ENCODE measurements around the gene SYTL3. TPM values are rescaled to one million over a fixed set of nuclear protein-coding genes. Genes with fewer than 3 reads are reported as not detected.
A peak's percentile ranks its signal among the peaks of the same experiment; 100 is the strongest.

SYTL3 gene
- total RNA-seq, 2 experiments from 2014 or later = 181 to 186 TPM

GRCh38 chr6:158705386-158706126 lies 55.7 kb downstream of the SYTL3 start:
- no peaks in the 10 kb centered on the region for H3K9me3 Mint-ChIP-seq
- no peaks in the 10 kb centered on the region for H3K27me3 Mint-ChIP-seq
- no peak overlapping the region for H3K4me3 Mint-ChIP-seq
- ChIA-PET CTCF (interaction anchor here (1.1 to 2.6 kb wide), 4 partner anchors 13 to 290 kb away, joined by 3 to 18 read pairs (median 4); no protein-coding TSS in a partner anchor), POLR2A (no interaction called here)
- intact Hi-C loops (cut with micrococcal nuclease) = no loop called here
- H3K27ac Mint-ChIP-seq = no peak overlapping the region
- no peak for DNase-seq
- peaks cover 11% of the 10 kb centered on the region for H3K4me1 Mint-ChIP-seq (ENCODE audit: low read depth)
- peaks cover 24% of the 10 kb centered on the region for H3K36me3 Mint-ChIP-seq

- Mint-ChIP-seq H3K36me3 (peaks cover 29% of the 10 kb centered on the region), H3K4me1 (ENCODE audit: low read depth) (peaks cover 11% of the 10 kb centered on the region), H3K27ac (no peak overlapping the region), H3K27me3 (no peaks in the 10 kb centered on the region), H3K4me3 (no peak overlapping the region), H3K9me3 (no peaks in the 10 kb centered on the region)
- DNase-seq = no peak
- intact Hi-C loops (cut with micrococcal nuclease) = no loop called here
- CTCF ChIA-PET = interaction anchor here (0.6 to 2.6 kb wide), 5 partner anchors 12 to 289 kb away, joined by 3 to 18 read pairs (median 4); no protein-coding TSS in a partner anchor
- POLR2A ChIA-PET = no interaction called here
Measured at GRCh38 chr6:158706369-158706982, 56.6 kb downstream of the SYTL3 start.

- ChIA-PET POLR2A (no interaction called here), CTCF (interaction anchor here (0.6 to 2.6 kb wide), 4 partner anchors 12 to 266 kb away, joined by 3 to 18 read pairs (median 4); no protein-coding TSS in a partner anchor)
- H3K27ac Mint-ChIP-seq = no peak overlapping the region
- no peaks in the 10 kb centered on the region for H3K9me3 Mint-ChIP-seq
- intact Hi-C loops (cut with micrococcal nuclease) = no loop called here
- no peak for DNase-seq
- no peaks in the 10 kb centered on the region for H3K27me3 Mint-ChIP-seq
- no peak overlapping the region for H3K4me3 Mint-ChIP-seq
- peaks cover 11% of the 10 kb centered on the region for H3K4me1 Mint-ChIP-seq (ENCODE audit: low read depth)
- peaks cover 35% of the 10 kb centered on the region for H3K36me3 Mint-ChIP-seq
Measured at GRCh38 chr6:158707120-158707820, 57.4 kb downstream of the SYTL3 start.

- no peak overlapping the region for H3K4me3 Mint-ChIP-seq
- peaks cover 11% of the 10 kb centered on the region for H3K4me1 Mint-ChIP-seq (ENCODE audit: low read depth)
- no peak overlapping the region for H3K27ac Mint-ChIP-seq
- ChIA-PET CTCF (interaction anchor here (0.9 to 2.6 kb wide), 2 partner anchors 11 to 266 kb away, joined by 3 to 18 read pairs; no protein-coding TSS in a partner anchor), POLR2A (no interaction called here)
- no peak for DNase-seq
- H3K9me3 Mint-ChIP-seq = no peaks in the 10 kb centered on the region
- intact Hi-C loops (cut with micrococcal nuclease) = no loop called here
- peaks cover 38% of the 10 kb centered on the region for H3K36me3 Mint-ChIP-seq
- no peaks in the 10 kb centered on the region for H3K27me3 Mint-ChIP-seq
Measured at GRCh38 chr6:158707821-158708195, 58.0 kb downstream of the SYTL3 start.

- no peak for DNase-seq
- ChIA-PET CTCF (interaction anchor here (0.9 to 2.6 kb wide), 2 partner anchors 11 to 265 kb away, joined by 3 to 18 read pairs; no protein-coding TSS in a partner anchor), POLR2A (no interaction called here)
- no peaks in the 10 kb centered on the region for H3K27me3 Mint-ChIP-seq
- no peak overlapping the region for H3K4me3 Mint-ChIP-seq
- H3K9me3 Mint-ChIP-seq = no peaks in the 10 kb centered on the region
- peaks cover 9% of the 10 kb centered on the region for H3K4me1 Mint-ChIP-seq (ENCODE audit: low read depth)
- intact Hi-C loops (cut with micrococcal nuclease) = no loop called here
- H3K36me3 Mint-ChIP-seq = peaks cover 40% of the 10 kb centered on the region
- H3K27ac Mint-ChIP-seq = no peak overlapping the region
Measured at GRCh38 chr6:158708239-158708638, 58.4 kb downstream of the SYTL3 start.

- no peak for DNase-seq
- POLR2A ChIA-PET = no interaction called here
- CTCF ChIA-PET = no interaction called here
- Mint-ChIP-seq H3K36me3 (peaks cover 52% of the 10 kb centered on the region), H3K9me3 (no peaks in the 10 kb centered on the region), H3K27me3 (no peaks in the 10 kb centered on the region), H3K27ac (no peak overlapping the region), H3K4me1 (ENCODE audit: low read depth) (no peaks in the 10 kb centered on the region), H3K4me3 (no peak overlapping the region)
- intact Hi-C loops (cut with micrococcal nuclease) = no loop called here
Measured at GRCh38 chr6:158709809-158710208, 60.0 kb downstream of the SYTL3 start.

GRCh38 chr6:158711264-158711663 lies 61.4 kb downstream of the SYTL3 start:
- DNase-seq = peak; percentile 3
- H3K27me3 Mint-ChIP-seq = no peaks in the 10 kb centered on the region
- peaks cover 66% of the 10 kb centered on the region for H3K36me3 Mint-ChIP-seq
- intact Hi-C loops (cut with micrococcal nuclease) = no loop called here
- H3K4me1 Mint-ChIP-seq (ENCODE audit: low read depth) = peaks cover 13% of the 10 kb centered on the region
- H3K4me3 Mint-ChIP-seq = no peak overlapping the region
- ChIA-PET POLR2A (interaction anchor here (0.7 kb wide), 1 partner anchor 42 kb away, joined by 3 read pairs; no protein-coding TSS in a partner anchor), CTCF (interaction anchor here (1.3 kb wide), 1 partner anchor 261 kb away, joined by 3 read pairs; no protein-coding TSS in a partner anchor)
- no peak overlapping the region for H3K27ac Mint-ChIP-seq
- no peaks in the 10 kb centered on the region for H3K9me3 Mint-ChIP-seq

- intact Hi-C loops (cut with micrococcal nuclease) = no loop called here
Measured at GRCh38 chr6:158713469-158713868, 63.6 kb downstream of the SYTL3 start.

GRCh38 chr6:158714706-158715105 lies 64.9 kb downstream of the SYTL3 start:
- peaks cover 40% of the 10 kb centered on the region for H3K4me1 Mint-ChIP-seq (ENCODE audit: low read depth)
- H3K27me3 Mint-ChIP-seq = no peaks in the 10 kb centered on the region
- H3K27ac Mint-ChIP-seq = no peak overlapping the region
- H3K9me3 Mint-ChIP-seq = no peaks in the 10 kb centered on the region
- peaks cover 77% of the 10 kb centered on the region for H3K36me3 Mint-ChIP-seq
- intact Hi-C loops (cut with micrococcal nuclease) = no loop called here
- DNase-seq = peak; percentile 3
- CTCF ChIA-PET = interaction anchor here (1.2 kb wide), 1 partner anchor 420 kb away, joined by 4 read pairs; no protein-coding TSS in a partner anchor
- POLR2A ChIA-PET = no interaction called here
- no peak overlapping the region for H3K4me3 Mint-ChIP-seq

More at GRCh38 chr6:158713469-158713868, 63.6 kb downstream of the SYTL3 start:
- peak; percentile 1 for DNase-seq
- Mint-ChIP-seq H3K4me3 (no peak overlapping the region), H3K36me3 (peaks cover 71% of the 10 kb centered on the region), H3K27ac (no peak overlapping the region), H3K4me1 (ENCODE audit: low read depth) (peaks cover 30% of the 10 kb centered on the region), H3K9me3 (no peaks in the 10 kb centered on the region), H3K27me3 (no peaks in the 10 kb centered on the region)
- CTCF ChIA-PET = interaction anchor here (0.7 kb wide), 1 partner anchor 255 kb away, joined by 4 read pairs; no protein-coding TSS in a partner anchor
- POLR2A ChIA-PET = no interaction called here

GRCh38 chr6:158715330-158716311 lies 65.8 kb downstream of the SYTL3 start:
- no peaks in the 10 kb centered on the region for H3K9me3 Mint-ChIP-seq
- H3K36me3 Mint-ChIP-seq = peaks cover 70% of the 10 kb centered on the region
- POLR2A ChIA-PET = no interaction called here
- no peaks in the 10 kb centered on the region for H3K27me3 Mint-ChIP-seq
- intact Hi-C loops (cut with micrococcal nuclease) = no loop called here
- H3K4me3 Mint-ChIP-seq = no peak overlapping the region
- no peak for DNase-seq
- H3K4me1 Mint-ChIP-seq (ENCODE audit: low read depth) = peaks cover 46% of the 10 kb centered on the region
- CTCF ChIA-PET = interaction anchor here (0.5 to 1.5 kb wide), 4 partner anchors 11 to 419 kb away, joined by 3 to 4 read pairs (median 3); no protein-coding TSS in a partner anchor
- H3K27ac Mint-ChIP-seq = no peak overlapping the region

Measured in activated CD4-positive, alpha-beta memory T cell treated with anti-CD3 and anti-CD28 coated beads for 36 hours (primary cell).